H1 (cell line): ENCODE data around the gene GLP1R. TPM values are rescaled to one million over a fixed set of nuclear protein-coding genes. Genes with fewer than 3 reads are reported as not detected.

Source experiments
- CBX8 ChIP-seq: fragments of 300-800, 300-1000 bp; sonication (generic); IDR thresholded peaks from 2 replicates; pipeline ENCODE4 v1.7.1; 2016; ENCODE audit warnings: low read depth, low read length, borderline replicate concordance
- CTBP2 ChIP-seq: IDR thresholded peaks from 2 replicates; pipeline ENCODE4 v1.7.0; 2011; ENCODE audit warnings: borderline replicate concordance, mild to moderate bottlenecking, moderate library complexity, mixed read lengths, low read length; ENCODE audit not compliant: insufficient read depth, insufficient read length
- EGR1 ChIP-seq: IDR thresholded peaks from 2 replicates; pipeline ENCODE4 v1.6.1; 2011; ENCODE audit warnings: low read depth, low read length, borderline replicate concordance
- KDM4A ChIP-seq: IDR thresholded peaks from one replicate; pipeline ENCODE4 v1.7.1; 2012; ENCODE audit warnings: low read depth, mild to moderate bottlenecking, moderate library complexity, low read length, inconsistent platforms; ENCODE audit not compliant: severe bottlenecking
- RAD21 ChIP-seq, 2 experiments: IDR thresholded peaks in 1 of 2; conservative IDR thresholded peaks in 1 of 2; 2 replicates each; pipeline ENCODE4 v1.6.1; 2011; ENCODE audit warnings: low read depth in 2 of 2, low read length in 2 of 2, improper control_type of control experiment in 1 of 2, inconsistent platforms in 1 of 2, mild to moderate bottlenecking in 1 of 2, moderate library complexity in 1 of 2
- RXRA ChIP-seq: IDR thresholded peaks from 2 replicates; pipeline ENCODE4 v1.6.1; 2011; ENCODE audit warnings: low read depth, mild to moderate bottlenecking, low read length, moderate library complexity; ENCODE audit not compliant: insufficient read depth
- polyA plus RNA-seq, 7 experiments: library from polyadenylated mRNA; depleted of rRNA in 3 of 7; stranded (reverse) in 5 of 7; unstranded in 2 of 7; fragments of >200 nt in 5 of 7; fragments of 200-250 nt in 2 of 7; gene quantifications; 1 replicate in 5 of 7; 2 replicates in 1 of 7; 4 replicates in 1 of 7; pipeline versions ENCODE4 v1.2.1 to v1.2.3, GENCODE V29; 2011 to 2013; ENCODE audit warnings: missing spikeins in 2 of 7, mixed read lengths in 2 of 7
- total RNA-seq: library from RNA; stranded (reverse); fragmentation: NEBNext Ultra II Directional; extraction: Animal tissue kit (Norgen Biotek cat#: 25700); gene quantifications from 2 replicates; pipeline ENCODE4 v1.2.1, GENCODE V29; 2021
- TF ChIP-seq, protein P1 (sequence below), 3 experiments: IDR thresholded peaks; 1 replicate in 2 of 3; 2 replicates in 1 of 3; pipeline versions ENCODE4 v1.5.1 to v1.6.1; 2011; ENCODE audit warnings: low read length in 3 of 3, mild to moderate bottlenecking in 3 of 3, inconsistent platforms in 2 of 3, low read depth in 1 of 3, moderate library complexity in 1 of 3; ENCODE audit not compliant: insufficient read depth in 1 of 3; ENCODE audit errors: control extremely low read depth in 1 of 3
- TF ChIP-seq, protein P2 (sequence below): IDR thresholded peaks from 2 replicates; pipeline ENCODE4 v1.6.1; 2012; ENCODE audit warnings: low read length, inconsistent platforms

The GLP1R gene
- total and polyA plus RNA-seq, 2 of the 8 experiments (the other 6 are each of a cell fraction or from before 2014, with no cell fraction given): 2.6 to 2.7 TPM

DNA sequence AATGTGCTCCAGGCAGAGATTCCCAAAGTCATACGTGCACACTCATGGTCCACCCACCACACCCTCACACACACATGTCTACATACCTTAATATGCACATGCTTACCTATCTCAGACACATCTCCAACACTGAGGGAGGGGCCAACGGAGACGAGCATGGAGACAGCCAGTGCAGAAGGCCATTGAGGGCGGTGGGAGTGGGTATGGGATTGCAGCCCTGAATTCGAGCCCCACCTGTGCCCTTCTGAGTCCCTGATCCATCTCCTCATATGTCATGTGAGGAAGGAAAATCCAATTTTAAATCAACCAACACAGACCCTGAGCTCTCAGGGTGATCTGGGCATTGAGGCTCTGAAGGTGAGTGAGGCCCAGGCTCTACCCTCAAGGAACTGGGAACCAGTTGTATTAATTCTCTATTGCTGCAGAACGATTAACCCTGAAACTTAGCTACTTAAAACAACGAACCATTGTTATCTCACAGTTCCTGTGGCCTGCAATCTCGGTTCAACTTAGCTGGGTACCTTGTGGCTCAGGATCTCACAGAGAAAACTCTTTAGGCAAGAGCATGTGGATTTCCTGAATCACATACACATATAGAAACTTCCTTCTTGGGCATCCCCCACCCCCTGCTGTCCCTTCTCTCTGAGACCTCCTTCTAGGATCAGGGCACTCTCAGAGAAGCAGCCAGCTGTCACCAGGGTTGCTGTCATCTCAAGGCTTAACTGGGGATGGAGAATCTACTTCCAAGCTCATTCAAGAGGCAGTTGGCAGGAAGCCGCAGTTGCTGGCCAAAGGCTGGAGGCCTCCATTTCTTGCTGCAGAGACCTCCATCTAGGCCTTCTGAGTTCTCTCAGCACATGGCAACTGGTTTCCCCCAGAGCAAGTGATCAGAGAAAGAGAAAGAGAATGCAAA, 28.3 kb downstream of the GLP1R start (continued):
- TF ChIP-seq, protein P1, sequence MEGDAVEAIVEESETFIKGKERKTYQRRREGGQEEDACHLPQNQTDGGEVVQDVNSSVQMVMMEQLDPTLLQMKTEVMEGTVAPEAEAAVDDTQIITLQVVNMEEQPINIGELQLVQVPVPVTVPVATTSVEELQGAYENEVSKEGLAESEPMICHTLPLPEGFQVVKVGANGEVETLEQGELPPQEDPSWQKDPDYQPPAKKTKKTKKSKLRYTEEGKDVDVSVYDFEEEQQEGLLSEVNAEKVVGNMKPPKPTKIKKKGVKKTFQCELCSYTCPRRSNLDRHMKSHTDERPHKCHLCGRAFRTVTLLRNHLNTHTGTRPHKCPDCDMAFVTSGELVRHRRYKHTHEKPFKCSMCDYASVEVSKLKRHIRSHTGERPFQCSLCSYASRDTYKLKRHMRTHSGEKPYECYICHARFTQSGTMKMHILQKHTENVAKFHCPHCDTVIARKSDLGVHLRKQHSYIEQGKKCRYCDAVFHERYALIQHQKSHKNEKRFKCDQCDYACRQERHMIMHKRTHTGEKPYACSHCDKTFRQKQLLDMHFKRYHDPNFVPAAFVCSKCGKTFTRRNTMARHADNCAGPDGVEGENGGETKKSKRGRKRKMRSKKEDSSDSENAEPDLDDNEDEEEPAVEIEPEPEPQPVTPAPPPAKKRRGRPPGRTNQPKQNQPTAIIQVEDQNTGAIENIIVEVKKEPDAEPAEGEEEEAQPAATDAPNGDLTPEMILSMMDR (IDR thresholded peaks at IDR 0.05; ENCODE audit: control extremely low read depth in 1 of 3, insufficient read depth in 1 of 3, low read depth in 1 of 3, low read length in 3 of 3): no peak
- TF ChIP-seq, protein P2, sequence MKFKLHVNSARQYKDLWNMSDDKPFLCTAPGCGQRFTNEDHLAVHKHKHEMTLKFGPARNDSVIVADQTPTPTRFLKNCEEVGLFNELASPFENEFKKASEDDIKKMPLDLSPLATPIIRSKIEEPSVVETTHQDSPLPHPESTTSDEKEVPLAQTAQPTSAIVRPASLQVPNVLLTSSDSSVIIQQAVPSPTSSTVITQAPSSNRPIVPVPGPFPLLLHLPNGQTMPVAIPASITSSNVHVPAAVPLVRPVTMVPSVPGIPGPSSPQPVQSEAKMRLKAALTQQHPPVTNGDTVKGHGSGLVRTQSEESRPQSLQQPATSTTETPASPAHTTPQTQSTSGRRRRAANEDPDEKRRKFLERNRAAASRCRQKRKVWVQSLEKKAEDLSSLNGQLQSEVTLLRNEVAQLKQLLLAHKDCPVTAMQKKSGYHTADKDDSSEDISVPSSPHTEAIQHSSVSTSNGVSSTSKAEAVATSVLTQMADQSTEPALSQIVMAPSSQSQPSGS: no peak
- TF ChIP-seq RXRA: no peak
- no peak for TF ChIP-seq EGR1
- no peak for TF ChIP-seq KDM4A
- TF ChIP-seq CTBP2: no peak
- TF ChIP-seq RAD21 (IDR thresholded peaks at IDR 0.05 in 1 of 2, conservative IDR thresholded peaks at IDR 0.05 in 1 of 2; ENCODE audit: low read depth in 2 of 2, low read length in 2 of 2): no peak
- TF ChIP-seq CBX8: no peak
